ENCODE measurements around the gene YARS1.

YARS1 gene

GRCh38 chr1:32831878-32832277, 14.7 kb upstream of the YARS1 start:
- Histone ChIP-seq H3K27ac (ENCODE audit: low read length) (no peak overlapping the region), H3K27me3 (ENCODE audit: low read depth, low read length) (no peaks in the 10 kb centered on the region), H3K36me3 (replicated peaks; ENCODE audit: low read depth, low read length) (peaks cover 27% of the 10 kb centered on the region)

GRCh38 chr1:32830092-32830852, 13.1 kb upstream of the YARS1 start:
- Histone ChIP-seq H3K9me3 (ENCODE audit: insufficient read depth, low read length) (no peaks in the 10 kb centered on the region), H3K27me3 (ENCODE audit: low read depth, low read length) (no peaks in the 10 kb centered on the region), H3K27ac (ENCODE audit: low read length) (no peak overlapping the region), H4K20me1 (ENCODE audit: insufficient read depth, low read length) (no peaks in the 10 kb centered on the region), H3K79me2 (ENCODE audit: low read length) (no peaks in the 10 kb centered on the region), H3K4me3 (ENCODE audit: low read length) (no peak overlapping the region), H3K36me3 (replicated peaks; ENCODE audit: low read depth, low read length) (peaks cover 42% of the 10 kb centered on the region), H3K4me1 (ENCODE audit: low read length) (no peaks in the 10 kb centered on the region), H3K4me2 (ENCODE audit: low read length) (no peak overlapping the region), H3K9ac (ENCODE audit: low read length) (no peak overlapping the region), H2AFZ (ENCODE audit: low read depth, low read length) (no peak overlapping the region)
- no peak for TF ChIP-seq EZH2phosphoT487 (IDR thresholded peaks at IDR 0.05; ENCODE audit: low read depth)
- TF ChIP-seq, protein P1, sequence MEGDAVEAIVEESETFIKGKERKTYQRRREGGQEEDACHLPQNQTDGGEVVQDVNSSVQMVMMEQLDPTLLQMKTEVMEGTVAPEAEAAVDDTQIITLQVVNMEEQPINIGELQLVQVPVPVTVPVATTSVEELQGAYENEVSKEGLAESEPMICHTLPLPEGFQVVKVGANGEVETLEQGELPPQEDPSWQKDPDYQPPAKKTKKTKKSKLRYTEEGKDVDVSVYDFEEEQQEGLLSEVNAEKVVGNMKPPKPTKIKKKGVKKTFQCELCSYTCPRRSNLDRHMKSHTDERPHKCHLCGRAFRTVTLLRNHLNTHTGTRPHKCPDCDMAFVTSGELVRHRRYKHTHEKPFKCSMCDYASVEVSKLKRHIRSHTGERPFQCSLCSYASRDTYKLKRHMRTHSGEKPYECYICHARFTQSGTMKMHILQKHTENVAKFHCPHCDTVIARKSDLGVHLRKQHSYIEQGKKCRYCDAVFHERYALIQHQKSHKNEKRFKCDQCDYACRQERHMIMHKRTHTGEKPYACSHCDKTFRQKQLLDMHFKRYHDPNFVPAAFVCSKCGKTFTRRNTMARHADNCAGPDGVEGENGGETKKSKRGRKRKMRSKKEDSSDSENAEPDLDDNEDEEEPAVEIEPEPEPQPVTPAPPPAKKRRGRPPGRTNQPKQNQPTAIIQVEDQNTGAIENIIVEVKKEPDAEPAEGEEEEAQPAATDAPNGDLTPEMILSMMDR (IDR thresholded peaks at IDR 0.05; ENCODE audit: low read depth, low read length), result no peak

More at GRCh38 chr1:32831878-32832277, 14.7 kb upstream of the YARS1 start:
- Histone ChIP-seq H4K20me1 (ENCODE audit: insufficient read depth, low read length) (no peaks in the 10 kb centered on the region), H3K9me3 (ENCODE audit: insufficient read depth, low read length) (no peaks in the 10 kb centered on the region), H3K9ac (ENCODE audit: low read length) (no peak overlapping the region), H3K4me3 (ENCODE audit: low read length) (no peak overlapping the region), H3K4me1 (ENCODE audit: low read length) (no peaks in the 10 kb centered on the region), H2AFZ (ENCODE audit: low read depth, low read length) (no peak overlapping the region), H3K79me2 (ENCODE audit: low read length) (no peaks in the 10 kb centered on the region), H3K4me2 (ENCODE audit: low read length) (no peak overlapping the region)
- no peak for TF ChIP-seq EZH2phosphoT487 (IDR thresholded peaks at IDR 0.05; ENCODE audit: low read depth)
- TF ChIP-seq, protein P1 (IDR thresholded peaks at IDR 0.05; ENCODE audit: low read depth, low read length), result no peak

GRCh38 chr1:32828341-32828740, 11.2 kb upstream of the YARS1 start:
- Histone ChIP-seq H2AFZ (ENCODE audit: low read depth, low read length) (no peak overlapping the region), H3K4me1 (ENCODE audit: low read length) (no peaks in the 10 kb centered on the region), H3K79me2 (ENCODE audit: low read length) (peaks cover under 1% of the 10 kb centered on the region; the same call in 1 of the 2 replicates), H3K9ac (ENCODE audit: low read length) (no peak overlapping the region), H3K36me3 (replicated peaks; ENCODE audit: low read depth, low read length) (peaks cover 40% of the 10 kb centered on the region), H3K4me2 (ENCODE audit: low read length) (no peak overlapping the region), H3K4me3 (ENCODE audit: low read length) (no peak overlapping the region), H4K20me1 (ENCODE audit: insufficient read depth, low read length) (no peaks in the 10 kb centered on the region), H3K27me3 (ENCODE audit: low read depth, low read length) (no peaks in the 10 kb centered on the region), H3K9me3 (ENCODE audit: insufficient read depth, low read length) (no peaks in the 10 kb centered on the region), H3K27ac (ENCODE audit: low read length) (no peak overlapping the region)
- TF ChIP-seq, protein P1 (IDR thresholded peaks at IDR 0.05; ENCODE audit: low read depth, low read length), result peak; percentile 17; the same call in 1 of the 2 replicates
- no peak for TF ChIP-seq EZH2phosphoT487 (IDR thresholded peaks at IDR 0.05; ENCODE audit: low read depth)

GRCh38 chr1:32825181-32825580, 8.0 kb upstream of the YARS1 start:
- no peak overlapping the region for H3K4me2 ChIP-seq (ENCODE audit: low read length)
- peaks cover 41% of the 10 kb centered on the region for H3K36me3 ChIP-seq (replicated peaks; ENCODE audit: low read depth, low read length)

More at GRCh38 chr1:32825181-32825580, 8.0 kb upstream of the YARS1 start:
- Histone ChIP-seq H3K9me3 (ENCODE audit: insufficient read depth, low read length) (no peaks in the 10 kb centered on the region), H2AFZ (ENCODE audit: low read depth, low read length) (no peak overlapping the region), H3K27ac (ENCODE audit: low read length) (no peak overlapping the region), H3K9ac (ENCODE audit: low read length) (no peak overlapping the region), H3K4me3 (ENCODE audit: low read length) (no peak overlapping the region), H4K20me1 (ENCODE audit: insufficient read depth, low read length) (peaks cover 8% of the 10 kb centered on the region; the same call in 1 of the 2 replicates), H3K79me2 (ENCODE audit: low read length) (peaks cover 30% of the 10 kb centered on the region), H3K4me1 (ENCODE audit: low read length) (peaks cover 5% of the 10 kb centered on the region; the same call in 1 of the 2 replicates), H3K27me3 (ENCODE audit: low read depth, low read length) (no peaks in the 10 kb centered on the region)
- no peak for TF ChIP-seq EZH2phosphoT487 (IDR thresholded peaks at IDR 0.05; ENCODE audit: low read depth)

Data from OCI-LY3 (cell line).